Activated CD4-positive, alpha-beta T cell treated with anti-CD3 and anti-CD28 coated beads, Interleukin-2, amount 50 U/mL, for 24 hours (primary cell): Measurements from ENCODE around the gene ARF1.

Experiments
- DNase-seq, 2 donors: peaks; one replicate each; pipeline ENCODE4 v3.0.0-alpha.2; 2020; ENCODE audit warnings: low read depth in 1 of 2, low spot score in 1 of 2

The ARF1 gene

DNA sequence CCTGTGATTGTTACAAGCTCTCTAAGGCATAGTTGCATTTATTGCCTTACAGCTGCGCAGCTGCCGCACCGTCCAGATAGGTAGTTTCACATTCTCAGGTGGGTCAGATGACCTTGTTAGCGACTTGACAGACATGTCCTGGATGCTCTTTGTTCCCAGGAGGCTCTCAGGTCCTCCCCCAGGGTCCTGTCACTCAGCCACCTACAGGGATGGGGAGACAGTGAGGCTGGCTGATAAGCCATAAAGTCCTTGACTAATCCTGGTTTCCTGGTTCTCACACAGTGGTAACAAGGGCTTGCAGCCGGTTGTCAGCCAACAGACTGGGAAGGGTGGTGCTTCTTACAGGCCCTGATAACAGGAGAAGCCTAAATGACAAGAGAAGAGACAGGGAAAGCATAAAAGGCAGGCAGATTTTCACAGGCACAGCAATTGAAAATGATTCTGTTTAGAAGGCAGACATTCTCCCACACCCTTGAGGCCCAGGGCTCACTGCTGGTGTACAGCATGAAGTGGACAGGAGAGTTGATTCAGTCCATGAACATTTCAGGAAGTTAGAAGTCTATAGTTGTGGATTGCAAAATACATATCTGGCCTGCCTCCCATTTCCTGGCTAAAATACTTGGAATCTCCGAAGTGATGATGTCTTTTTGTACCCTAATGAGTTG is 2.9 kb downstream of the ARF1 start:
- no peak for DNase-seq

DNA sequence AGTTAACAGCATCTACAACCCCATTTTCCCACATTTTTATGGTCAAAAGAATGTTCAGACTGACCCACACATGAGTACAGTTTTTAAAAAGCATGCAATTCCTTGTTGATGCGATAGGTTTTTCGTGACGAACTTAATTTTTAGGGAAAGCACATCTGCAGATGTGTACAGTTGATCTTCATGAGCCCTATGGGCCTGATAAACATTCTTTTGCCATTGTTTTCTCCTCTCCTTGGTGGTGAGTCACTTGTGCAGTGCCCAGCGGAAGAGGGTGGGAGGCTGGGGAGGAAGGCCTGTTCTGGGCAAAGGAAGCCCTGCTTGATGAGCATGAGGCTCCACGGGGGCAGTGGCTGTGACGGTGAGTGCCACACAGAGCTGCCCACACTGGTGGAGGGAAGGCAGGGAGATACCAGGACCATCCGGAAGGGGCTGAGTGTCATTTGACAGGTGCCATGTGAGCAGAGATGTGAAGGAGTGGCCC is 5.3 kb downstream of the ARF1 start:
- DNase-seq = no peak

GRCh38 chr1:228088586-228089498 is 6.3 kb downstream of the ARF1 start:
- no peak for DNase-seq

DNA sequence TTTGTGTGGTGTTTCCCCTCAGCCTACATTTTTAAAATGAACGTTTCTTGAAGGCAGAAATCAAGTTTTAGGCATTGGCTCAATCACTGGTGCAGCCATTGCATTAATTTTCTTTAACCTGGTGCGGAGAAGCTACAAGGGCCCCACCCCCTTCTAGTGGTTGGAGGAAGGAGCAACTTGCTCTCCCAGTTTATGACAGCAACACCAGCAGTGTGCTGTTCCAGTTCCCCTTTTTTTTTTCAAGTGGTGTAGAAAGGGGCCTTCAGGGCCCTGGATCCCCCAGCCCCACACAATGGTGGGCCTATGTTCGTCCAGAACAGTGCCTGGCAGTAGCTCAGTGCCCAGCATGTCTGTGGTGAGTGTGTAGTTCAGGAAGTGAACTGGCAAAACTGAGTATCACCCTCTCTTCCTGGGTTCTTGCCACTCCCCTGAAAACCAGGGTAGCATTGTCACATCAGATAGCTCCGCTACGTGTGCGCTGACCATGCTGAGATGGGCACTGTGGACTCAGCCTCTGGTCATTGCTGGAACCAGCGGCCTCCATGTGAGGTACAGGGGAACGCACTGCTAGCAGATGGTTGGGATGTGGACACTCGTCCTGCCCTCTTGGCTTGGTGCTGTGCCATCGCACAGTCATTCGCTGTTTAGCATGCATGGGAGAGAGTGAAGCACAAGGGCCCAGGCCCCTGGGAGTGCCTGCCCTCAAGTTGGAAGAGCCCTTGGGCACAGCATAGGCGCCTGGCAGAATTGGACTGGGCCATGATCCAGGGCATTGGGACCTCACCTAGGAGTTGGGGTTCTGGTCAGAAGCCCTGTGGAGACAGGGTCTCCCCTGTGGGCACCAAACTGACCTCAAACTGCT is 7.2 kb downstream of the ARF1 start:
- DNase-seq = no peak

DNA sequence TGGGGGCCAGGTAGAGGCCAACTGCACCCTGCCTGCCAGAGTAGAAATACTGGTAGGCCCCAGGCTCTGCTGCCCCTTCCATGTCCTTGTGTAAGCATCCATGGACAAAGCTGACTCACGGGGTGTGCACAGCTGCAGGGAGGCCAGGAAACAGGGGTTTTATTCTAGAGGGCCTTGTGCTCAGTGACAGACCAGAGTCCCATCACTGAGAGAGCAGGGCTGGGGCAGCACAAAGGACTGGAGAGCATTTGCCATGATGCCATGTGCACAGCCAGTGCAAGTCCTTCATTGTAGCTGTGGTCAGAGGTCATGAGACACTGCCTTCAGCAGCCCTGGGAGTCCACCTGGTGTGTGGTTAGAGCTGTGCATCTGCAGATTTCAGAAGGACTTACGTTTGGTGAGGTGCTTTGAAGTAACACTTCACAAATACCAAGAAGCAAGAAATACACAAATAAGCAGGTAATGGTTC is 8.1 kb downstream of the ARF1 start:
- DNase-seq = no peak

DNA sequence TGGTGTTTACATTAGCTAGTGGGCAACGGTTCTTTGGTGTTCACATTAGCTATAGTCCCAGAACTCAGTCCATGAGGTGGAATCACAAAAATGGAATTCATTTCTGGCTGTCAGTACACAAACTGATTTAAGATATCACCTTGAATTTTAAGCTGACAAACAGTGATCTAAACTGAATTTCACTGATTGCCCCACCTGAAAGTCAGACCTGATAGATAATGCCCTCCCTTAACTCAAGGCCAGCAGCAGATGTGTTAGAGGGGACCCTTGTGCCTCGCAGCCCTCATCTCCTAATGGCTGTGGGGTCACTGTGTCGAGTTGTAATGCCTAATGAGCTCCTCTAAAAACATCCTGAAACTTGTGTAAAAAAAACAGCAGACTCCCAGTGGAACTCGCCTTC is 8.6 kb downstream of the ARF1 start:
- DNase-seq = no peak

- no peak for DNase-seq
Measured at GRCh38 chr1:228092342-228093049, 10.0 kb downstream of the ARF1 start.

- DNase-seq = no peak
Measured at GRCh38 chr1:228093050-228093906, 10.8 kb downstream of the ARF1 start.

DNA sequence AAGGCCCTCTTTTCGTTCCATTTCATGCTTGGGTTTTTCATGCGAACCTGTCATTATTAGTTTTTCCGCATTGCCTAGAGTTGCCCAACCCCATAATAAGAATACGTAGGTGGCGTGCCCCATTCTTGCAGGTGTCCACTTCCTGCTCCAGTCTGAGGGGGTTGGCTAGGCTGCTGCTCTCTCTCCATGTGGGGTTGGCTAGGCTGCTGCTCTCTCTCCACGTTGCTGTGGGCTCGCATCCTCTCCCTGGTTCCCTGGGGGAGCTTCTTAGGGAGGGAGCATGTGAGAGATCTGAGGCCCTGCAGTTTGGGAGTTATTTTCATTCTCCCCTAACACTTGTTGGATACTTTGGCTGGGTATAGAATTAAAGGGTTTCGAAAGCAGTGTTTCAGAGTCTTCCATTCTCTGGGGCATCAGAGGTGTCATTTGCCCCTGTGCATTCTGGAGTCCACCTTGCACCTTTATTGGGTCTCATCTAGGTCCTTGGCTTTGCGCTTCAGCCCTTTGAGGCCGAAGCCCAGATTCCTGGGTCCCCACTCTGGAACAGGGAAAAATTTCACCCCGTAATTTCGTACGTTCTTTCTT is 12.0 kb downstream of the ARF1 start:
- DNase-seq = no peak

- DNase-seq = no peak
Measured at GRCh38 chr1:228095161-228095560, 12.7 kb downstream of the ARF1 start.

DNA sequence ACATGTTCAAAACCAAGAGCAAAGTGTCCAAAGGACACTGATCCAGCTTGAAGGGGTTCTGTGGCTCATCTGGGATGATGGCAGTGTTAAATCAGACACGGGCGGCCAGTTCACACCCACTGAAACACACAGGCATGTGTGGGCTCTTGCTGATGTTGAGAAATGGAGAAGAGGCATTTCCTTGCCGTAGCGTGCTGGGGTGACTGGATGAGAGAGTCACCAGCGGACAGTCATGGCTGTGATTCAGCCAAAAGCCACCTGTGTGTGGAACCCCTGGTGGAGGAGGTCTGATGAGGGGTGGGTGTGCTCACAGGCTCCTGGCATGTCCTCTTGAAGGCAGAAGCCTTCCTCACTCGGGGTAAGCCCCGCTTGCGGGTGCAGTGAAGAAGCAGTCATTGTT is 13.4 kb downstream of the ARF1 start:
- DNase-seq = no peak

GRCh38 chr1:228096416-228097332 is 14.2 kb downstream of the ARF1 start:
- DNase-seq = no peak

DNA sequence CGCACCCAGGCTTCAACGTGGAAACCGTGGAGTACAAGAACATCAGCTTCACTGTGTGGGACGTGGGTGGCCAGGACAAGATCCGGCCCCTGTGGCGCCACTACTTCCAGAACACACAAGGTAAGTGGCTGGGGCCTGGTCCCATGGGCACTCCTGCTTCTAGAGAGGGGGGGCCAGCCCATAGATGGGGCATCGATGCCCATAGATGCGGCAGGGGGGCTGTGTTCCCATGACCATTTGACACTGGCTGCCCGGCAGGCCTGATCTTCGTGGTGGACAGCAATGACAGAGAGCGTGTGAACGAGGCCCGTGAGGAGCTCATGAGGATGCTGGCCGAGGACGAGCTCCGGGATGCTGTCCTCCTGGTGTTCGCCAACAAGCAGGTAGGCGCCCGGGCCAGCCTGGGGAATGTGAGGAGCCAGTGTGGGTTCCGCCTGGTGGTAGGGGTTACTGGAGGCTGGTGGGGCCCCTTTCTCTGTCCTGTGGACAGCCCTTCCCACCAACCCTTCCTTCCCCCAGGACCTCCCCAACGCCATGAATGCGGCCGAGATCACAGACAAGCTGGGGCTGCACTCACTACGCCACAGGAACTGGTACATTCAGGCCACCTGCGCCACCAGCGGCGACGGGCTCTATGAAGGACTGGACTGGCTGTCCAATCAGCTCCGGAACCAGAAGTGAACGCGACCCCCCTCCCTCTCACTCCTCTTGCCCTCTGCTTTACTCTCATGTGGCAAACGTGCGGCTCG is 15.0 kb downstream of the ARF1 start:
- no peak for DNase-seq

DNA sequence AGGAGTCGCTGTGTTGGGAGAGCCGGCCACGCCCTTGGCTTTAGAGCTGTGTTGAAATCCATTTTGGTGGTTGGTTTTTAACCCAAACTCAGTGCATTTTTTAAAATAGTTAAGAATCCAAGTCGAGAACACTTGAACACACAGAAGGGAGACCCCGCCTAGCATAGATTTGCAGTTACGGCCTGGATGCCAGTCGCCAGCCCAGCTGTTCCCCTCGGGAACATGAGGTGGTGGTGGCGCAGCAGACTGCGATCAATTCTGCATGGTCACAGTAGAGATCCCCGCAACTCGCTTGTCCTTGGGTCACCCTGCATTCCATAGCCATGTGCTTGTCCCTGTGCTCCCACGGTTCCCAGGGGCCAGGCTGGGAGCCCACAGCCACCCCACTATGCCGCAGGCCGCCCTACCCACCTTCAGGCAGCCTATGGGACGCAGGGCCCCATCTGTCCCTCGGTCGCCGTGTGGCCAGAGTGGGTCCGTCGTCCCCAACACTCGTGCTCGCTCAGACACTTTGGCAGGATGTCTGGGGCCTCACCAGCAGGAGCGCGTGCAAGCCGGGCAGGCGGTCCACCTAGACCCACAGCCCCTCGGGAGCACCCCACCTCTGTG is 15.9 kb downstream of the ARF1 start:
- DNase-seq = no peak

DNA sequence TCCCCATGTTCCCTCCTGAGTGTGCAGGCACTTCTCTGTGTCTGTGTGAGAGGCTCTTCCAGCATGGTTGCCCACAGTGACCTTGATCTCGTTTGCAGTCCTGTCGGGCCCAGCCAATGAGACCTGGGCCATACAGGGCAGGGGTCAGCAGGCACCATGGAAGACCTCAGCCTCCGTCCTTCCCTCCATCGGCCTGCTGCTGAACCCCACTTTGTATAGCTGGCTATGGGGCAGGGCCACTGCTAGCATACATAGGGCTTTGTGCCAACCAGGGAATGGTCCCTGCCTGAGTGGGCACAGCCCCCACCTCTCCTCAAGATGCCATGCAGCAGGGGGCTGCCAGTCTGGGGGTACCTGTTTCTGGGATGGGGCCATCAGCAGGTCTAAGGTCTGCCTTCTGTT is 16.8 kb downstream of the ARF1 start:
- DNase-seq = no peak

DNA sequence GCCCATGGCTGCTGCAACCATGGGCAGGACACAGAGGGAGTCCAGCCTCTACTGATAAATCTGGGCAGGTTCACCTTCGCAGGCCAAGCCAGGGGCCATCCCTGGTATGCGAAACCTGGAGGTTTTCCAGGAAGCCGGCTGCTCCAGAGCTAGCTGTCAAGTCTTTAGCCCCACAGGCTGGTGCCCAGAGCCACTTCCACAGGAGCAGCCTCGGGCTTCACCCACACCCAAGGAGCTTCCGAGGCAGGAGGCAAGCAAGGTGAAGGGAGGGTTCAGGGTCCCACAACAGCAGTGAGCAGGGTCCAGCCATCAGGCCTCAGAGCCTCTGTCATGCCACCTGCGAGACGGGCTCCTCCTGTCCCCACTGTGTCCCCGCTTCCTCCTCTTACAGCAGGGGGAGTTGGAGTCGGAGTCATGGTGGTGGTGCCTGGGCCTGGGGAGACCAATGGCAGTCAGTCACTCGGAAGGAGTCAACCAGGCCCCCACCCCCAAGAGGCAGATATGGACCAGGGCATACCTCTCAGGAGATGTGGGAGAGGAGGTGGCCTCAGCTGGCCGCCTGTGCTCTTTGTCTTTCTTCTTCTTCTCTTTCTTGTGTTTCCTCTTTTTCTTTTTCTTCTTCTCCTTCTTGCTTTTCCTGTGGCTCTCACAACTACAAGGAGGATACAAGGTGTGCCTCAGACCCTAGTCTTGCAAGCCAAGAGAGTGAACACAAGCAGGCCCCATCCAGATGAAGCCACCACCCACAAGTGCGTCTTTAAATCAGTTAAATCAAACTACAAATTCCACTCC is 18.5 kb downstream of the ARF1 start:
- no peak for DNase-seq
